VCaP (cell line): ENCODE data around the gene CHRM1.

ENCODE experiments used
- H3K27ac ChIP-seq: fragments of 450-650 bp; 2 replicates; pipeline ENCODE4 v1.5.1; 2017
- CTCF ChIP-seq: fragments of 450-650 bp; conservative IDR thresholded peaks from 2 replicates; pipeline ENCODE4 v1.5.1; 2017; ENCODE audit warnings: mild to moderate bottlenecking, moderate library complexity

CHRM1 gene

GRCh38 chr11:62876712-62877111 lies 44.5 kb downstream of the CHRM1 start:
- peak overlapping the region; percentile 92 for H3K27ac ChIP-seq
- TF ChIP-seq CTCF = no peak

- 0 out of 2 replicates have a peak, but pooled peaks have one; percentile 24 for TF ChIP-seq CTCF
- H3K27ac ChIP-seq = peak overlapping the region; percentile 92
These were observed 45.3 kb downstream of the CHRM1 start for GRCh38 chr11:62875698-62876478.

- TF ChIP-seq CTCF = no peak
- peak overlapping the region; percentile 92 for H3K27ac ChIP-seq
These were observed 46.3 kb downstream of the CHRM1 start for GRCh38 chr11:62874851-62875250.

GRCh38 chr11:62865635-62866034 lies 55.5 kb downstream of the CHRM1 start:
- H3K27ac ChIP-seq = no peak overlapping the region
- TF ChIP-seq CTCF = no peak

- TF ChIP-seq CTCF = no peak
- peak overlapping the region; percentile 96 for H3K27ac ChIP-seq
These were observed 57.4 kb downstream of the CHRM1 start for GRCh38 chr11:62863687-62864335.

- peak overlapping the region; percentile 96 for H3K27ac ChIP-seq
These were observed 59.5 kb downstream of the CHRM1 start for GRCh38 chr11:62861564-62862192.

- H3K27ac ChIP-seq = peak overlapping the region; percentile 96
- no peak for TF ChIP-seq CTCF
These were observed 60.2 kb downstream of the CHRM1 start for GRCh38 chr11:62860835-62861563.

- peak overlapping the region; percentile 96 for H3K27ac ChIP-seq
These were observed 61.9 kb downstream of the CHRM1 start for GRCh38 chr11:62859281-62859703.
